ENCODE results near the gene HSPA12A. TPM values are rescaled to one million over a fixed set of nuclear protein-coding genes. Genes with fewer than 3 reads are reported as not detected.
A peak's percentile ranks its signal among the peaks of the same experiment; 100 is the strongest.

The HSPA12A gene
- total and polyA plus RNA-seq, 2 of the 13 experiments (the other 11 are each of a cell fraction or from before 2014, with no cell fraction given) = 6.4 to 13.6 TPM

DNA sequence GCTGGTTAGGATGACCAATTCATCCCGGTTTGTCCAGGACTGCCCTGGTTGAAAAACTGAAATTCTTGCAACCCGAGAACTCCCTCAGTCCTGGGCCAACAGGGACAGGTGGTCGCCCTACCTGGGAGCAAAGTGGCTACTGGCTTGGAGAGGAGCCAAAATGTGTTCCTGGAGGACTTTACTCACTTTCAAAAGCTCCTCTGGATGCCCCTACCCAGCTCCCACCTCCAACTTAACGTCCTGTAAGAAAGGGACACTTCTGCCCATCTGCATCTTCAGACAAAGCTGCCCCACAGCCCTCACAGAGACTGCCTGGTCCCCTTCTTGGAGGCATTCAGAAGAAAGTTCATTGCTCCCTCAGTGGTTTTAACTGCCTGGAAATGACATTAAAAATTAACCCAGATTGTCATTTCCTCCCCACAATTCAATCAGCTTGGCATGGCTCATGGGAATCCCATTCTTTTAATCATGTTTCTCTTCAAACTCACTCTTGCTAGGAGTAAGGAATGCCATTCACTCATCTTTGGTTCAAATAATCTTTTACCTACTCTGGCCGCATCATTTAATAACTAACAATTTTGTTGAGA is 24.0 kb upstream of the HSPA12A start:
- no peak for ATAC-seq
- CTCF ChIA-PET (ENCODE audit: low intra/inter-chr PET ratio, low total read pairs) = interaction anchor here (0.7 to 1.3 kb wide), 2 partner anchors 76 to 84 kb away, joined by 3 to 5 read pairs; no protein-coding TSS in a partner anchor

DNA sequence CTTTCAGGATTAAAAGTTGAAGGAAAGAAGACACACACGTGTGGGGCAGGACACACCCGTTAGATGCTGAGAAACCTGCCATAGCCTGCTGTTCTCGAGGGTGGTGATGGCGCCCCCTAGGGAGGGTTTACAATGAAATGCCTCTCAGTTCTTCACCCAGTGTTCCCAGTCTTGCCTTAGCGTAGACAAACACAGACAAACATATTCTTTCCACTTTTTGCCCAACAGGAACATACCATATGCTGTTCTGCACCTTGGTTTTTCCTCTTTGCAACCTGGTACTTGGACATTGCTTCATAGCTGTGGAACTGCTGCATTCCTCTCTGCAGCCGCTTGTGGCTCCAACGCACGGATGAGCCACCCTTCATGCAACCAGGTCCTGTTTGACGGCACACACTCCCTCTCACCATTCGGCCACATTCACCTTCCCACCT is 23.3 kb upstream of the HSPA12A start:
- POLR2A ChIA-PET = no interaction called here
- H3K36me3 ChIP-seq (replicated peaks in 1 of 2; ENCODE audit: control insufficient read depth in 1 of 2, insufficient read depth in 2 of 2, low read length in 2 of 2) = no peaks in the 10 kb centered on the region
- intact Hi-C loops (cut with micrococcal nuclease; ENCODE audit: unreplicated experiment) = no loop called here
- no peak for DNase-seq (ENCODE audit: low spot score)
- CTCF ChIA-PET (ENCODE audit: low intra/inter-chr PET ratio, low total read pairs) = interaction anchor here (0.7 to 1.3 kb wide), 2 partner anchors 75 to 83 kb away, joined by 3 to 5 read pairs; no protein-coding TSS in a partner anchor
- H3K9me3 ChIP-seq (ENCODE audit: low read length) = peaks cover 4% of the 10 kb centered on the region
- peak overlapping the region in 1 of 3 experiments; percentile 27; a peak in 1 of 6 replicates for H3K4me3 ChIP-seq (replicated peaks in 1 of 3; ENCODE audit: insufficient read depth in 1 of 3, low read depth in 2 of 3, low read length in 3 of 3)
- H3K9ac ChIP-seq (ENCODE audit: insufficient read depth, low read depth, low read length) = no peak overlapping the region
- peaks cover 68% of the 10 kb centered on the region for H3K4me1 ChIP-seq (ENCODE audit: insufficient read depth, low read length)
- no peaks in the 10 kb centered on the region for H3K79me2 ChIP-seq (ENCODE audit: insufficient read depth, low read length)
- no peak overlapping the region for H2AFZ ChIP-seq (ENCODE audit: low read length)
- H3K27me3 ChIP-seq (ENCODE audit: control insufficient read depth in 1 of 2, insufficient read depth in 2 of 2, low read length in 2 of 2) = peaks cover 0 to 2% of the 10 kb centered on the region in 2 experiments; a peak in 2 of 5 replicates
- peak; percentile 67 for ATAC-seq
- peak overlapping the region; percentile 64 for H3K4me2 ChIP-seq (ENCODE audit: low read depth, low read length)
- no peak overlapping the region for H3K27ac ChIP-seq (ENCODE audit: extremely low read length, insufficient read depth, low read length)
- FAIRE-seq = peak; percentile 43
- no TSS peak for BruUV-seq (replicated peaks)
- 11% methylated on average over 8 of the region's 10 CpGs for WGBS (ENCODE audit: low lambda C conversion rate)
- in situ Hi-C loops (cut with HindIII; ENCODE audit: extremely low pct_ligation_motif_present, low pct_unique_long_range_greater_than_20kb) = no loop called here
- H4K20me1 ChIP-seq (ENCODE audit: insufficient read depth, low read length) = no peaks in the 10 kb centered on the region
- peak; percentile 56 for TF ChIP-seq STAG1 (CRISPR knock-in tag; IDR thresholded peaks at IDR 0.05)
- TF ChIP-seq XRCC5 (optimal IDR thresholded peaks at IDR 0.05; ENCODE audit: low read length) = peak; percentile 12
- TF ChIP-seq HMGA1 (CRISPR knock-in tag; conservative IDR thresholded peaks at IDR 0.05) = no peak
- no peak for TF ChIP-seq NFE2L1 (CRISPR knock-in tag; IDR thresholded peaks at IDR 0.05; ENCODE audit: borderline replicate concordance)
- no peak for TF ChIP-seq E2F1 (CRISPR knock-in tag; IDR thresholded peaks at IDR 0.05)
- TF ChIP-seq CHD2 (IDR thresholded peaks at IDR 0.05; ENCODE audit: low read depth, low read length) = no peak
- no peak for TF ChIP-seq THAP11 (CRISPR knock-in tag; IDR thresholded peaks at IDR 0.05)
- TF ChIP-seq TOE1 (CRISPR knock-in tag; IDR thresholded peaks at IDR 0.05) = no peak
- TF ChIP-seq, protein P1, sequence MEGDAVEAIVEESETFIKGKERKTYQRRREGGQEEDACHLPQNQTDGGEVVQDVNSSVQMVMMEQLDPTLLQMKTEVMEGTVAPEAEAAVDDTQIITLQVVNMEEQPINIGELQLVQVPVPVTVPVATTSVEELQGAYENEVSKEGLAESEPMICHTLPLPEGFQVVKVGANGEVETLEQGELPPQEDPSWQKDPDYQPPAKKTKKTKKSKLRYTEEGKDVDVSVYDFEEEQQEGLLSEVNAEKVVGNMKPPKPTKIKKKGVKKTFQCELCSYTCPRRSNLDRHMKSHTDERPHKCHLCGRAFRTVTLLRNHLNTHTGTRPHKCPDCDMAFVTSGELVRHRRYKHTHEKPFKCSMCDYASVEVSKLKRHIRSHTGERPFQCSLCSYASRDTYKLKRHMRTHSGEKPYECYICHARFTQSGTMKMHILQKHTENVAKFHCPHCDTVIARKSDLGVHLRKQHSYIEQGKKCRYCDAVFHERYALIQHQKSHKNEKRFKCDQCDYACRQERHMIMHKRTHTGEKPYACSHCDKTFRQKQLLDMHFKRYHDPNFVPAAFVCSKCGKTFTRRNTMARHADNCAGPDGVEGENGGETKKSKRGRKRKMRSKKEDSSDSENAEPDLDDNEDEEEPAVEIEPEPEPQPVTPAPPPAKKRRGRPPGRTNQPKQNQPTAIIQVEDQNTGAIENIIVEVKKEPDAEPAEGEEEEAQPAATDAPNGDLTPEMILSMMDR (CRISPR knock-in tag; IDR thresholded peaks at IDR 0.05) = peak; percentile 69
- TF ChIP-seq ZNF101 (CRISPR knock-in tag; IDR thresholded peaks at IDR 0.05; ENCODE audit: borderline replicate concordance, low read depth) = no peak
- TF ChIP-seq ATF7-NPFF (CRISPR knock-in tag; IDR thresholded peaks at IDR 0.05; ENCODE audit: low read depth) = no peak
- 0 out of 2 replicates have a peak, but pooled peaks have one; percentile 31 for TF ChIP-seq ZNF7 (CRISPR knock-in tag; IDR thresholded peaks at IDR 0.05)
- TF ChIP-seq KMT2B (CRISPR knock-in tag; IDR thresholded peaks at IDR 0.05) = no peak
- TF ChIP-seq TFAP4 (IDR thresholded peaks at IDR 0.05; ENCODE audit: borderline replicate concordance, low read depth) = no peak

More for the DNA sequence above, 24.0 kb upstream of the HSPA12A start:
- POLR2A ChIA-PET = no interaction called here
- no TSS peak for BruUV-seq (replicated peaks)
- Histone ChIP-seq H2AFZ (ENCODE audit: low read length) (no peak overlapping the region), H3K4me3 (replicated peaks in 1 of 3; ENCODE audit: insufficient read depth in 1 of 3, low read depth in 2 of 3, low read length in 3 of 3) (peak overlapping the region in 1 of 3 experiments; percentile 27; a peak in 1 of 6 replicates), H3K9ac (ENCODE audit: insufficient read depth, low read depth, low read length) (no peak overlapping the region), H4K20me1 (ENCODE audit: insufficient read depth, low read length) (no peaks in the 10 kb centered on the region), H3K4me2 (ENCODE audit: low read depth, low read length) (peak overlapping the region; percentile 64), H3K36me3 (replicated peaks in 1 of 2; ENCODE audit: control insufficient read depth in 1 of 2, insufficient read depth in 2 of 2, low read length in 2 of 2) (no peaks in the 10 kb centered on the region), H3K27me3 (ENCODE audit: control insufficient read depth in 1 of 2, insufficient read depth in 2 of 2, low read length in 2 of 2) (peaks cover 0 to 2% of the 10 kb centered on the region in 2 experiments; a peak in 2 of 5 replicates), H3K9me3 (ENCODE audit: low read length) (peaks cover 4% of the 10 kb centered on the region), H3K27ac (ENCODE audit: extremely low read length, insufficient read depth, low read length) (no peak overlapping the region), H3K79me2 (ENCODE audit: insufficient read depth, low read length) (no peaks in the 10 kb centered on the region), H3K4me1 (ENCODE audit: insufficient read depth, low read length) (peaks cover 75% of the 10 kb centered on the region)
- in situ Hi-C loops (cut with HindIII; ENCODE audit: extremely low pct_ligation_motif_present, low pct_unique_long_range_greater_than_20kb) = no loop called here
- FAIRE-seq (no peak), DNase-seq (ENCODE audit: low spot score) (no peak)
- 22% methylated on average over 5 of the region's 5 CpGs for WGBS (ENCODE audit: low lambda C conversion rate)
- no peak for TF ChIP-seq NFRKB (IDR thresholded peaks at IDR 0.05)
- no peak for TF ChIP-seq FOXA3 (CRISPR knock-in tag; IDR thresholded peaks at IDR 0.05)
- no peak for TF ChIP-seq SP2 (CRISPR knock-in tag; IDR thresholded peaks at IDR 0.05)
- TF ChIP-seq ZNF674 (CRISPR knock-in tag; IDR thresholded peaks at IDR 0.05; ENCODE audit: low read depth) = no peak
- intact Hi-C loops (cut with micrococcal nuclease; ENCODE audit: unreplicated experiment) = no loop called here
